ENCODE results near the gene ETV1. TPM values are rescaled to one million over a fixed set of nuclear protein-coding genes. Genes with fewer than 3 reads are reported as not detected.
A peak's percentile ranks its signal among the peaks of the same experiment; 100 is the strongest.

Gene ETV1
- total and polyA plus RNA-seq, 9 of the 15 experiments (the other 6 are each of a cell fraction or from before 2014, with no cell fraction given) = 7.2 to 27.4 (median 14.0) TPM

DNA sequence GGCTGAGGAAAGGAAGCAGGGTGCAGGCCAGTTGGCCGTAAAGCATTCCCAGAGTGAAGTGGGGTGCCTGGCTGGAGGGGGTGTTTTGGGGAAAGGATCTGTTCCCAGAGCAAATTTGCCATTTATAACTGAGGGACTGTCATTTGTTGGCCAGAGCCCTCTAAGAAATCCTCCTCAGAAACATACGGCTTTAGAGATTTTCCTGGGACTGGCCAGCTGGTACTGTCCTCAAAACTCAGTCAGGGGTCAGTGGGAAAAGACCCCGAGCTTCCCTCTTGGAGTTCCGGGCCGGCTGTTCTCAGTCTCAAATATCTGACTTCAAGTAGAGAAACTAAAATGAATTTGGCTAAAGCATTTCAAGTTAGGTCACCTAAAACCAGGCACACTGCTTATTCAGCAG, 55.9 kb downstream of the ETV1 start (continued):
- no peak for TF ChIP-seq BRCA1 (IDR thresholded peaks at IDR 0.05)
- TF ChIP-seq BRCA1 (CRISPR knock-in tag; IDR thresholded peaks at IDR 0.05) = no peak
- no peak for TF ChIP-seq CBX3 (IDR thresholded peaks at IDR 0.05; ENCODE audit: borderline replicate concordance in 1 of 2, low read length in 2 of 2)
- no peak for TF ChIP-seq NR3C1 (CRISPR knock-in tag; IDR thresholded peaks at IDR 0.05)
- TF ChIP-seq, protein P1, sequence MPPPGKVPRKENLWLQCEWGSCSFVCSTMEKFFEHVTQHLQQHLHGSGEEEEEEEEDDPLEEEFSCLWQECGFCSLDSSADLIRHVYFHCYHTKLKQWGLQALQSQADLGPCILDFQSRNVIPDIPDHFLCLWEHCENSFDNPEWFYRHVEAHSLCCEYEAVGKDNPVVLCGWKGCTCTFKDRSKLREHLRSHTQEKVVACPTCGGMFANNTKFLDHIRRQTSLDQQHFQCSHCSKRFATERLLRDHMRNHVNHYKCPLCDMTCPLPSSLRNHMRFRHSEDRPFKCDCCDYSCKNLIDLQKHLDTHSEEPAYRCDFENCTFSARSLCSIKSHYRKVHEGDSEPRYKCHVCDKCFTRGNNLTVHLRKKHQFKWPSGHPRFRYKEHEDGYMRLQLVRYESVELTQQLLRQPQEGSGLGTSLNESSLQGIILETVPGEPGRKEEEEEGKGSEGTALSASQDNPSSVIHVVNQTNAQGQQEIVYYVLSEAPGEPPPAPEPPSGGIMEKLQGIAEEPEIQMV (tag; conservative IDR thresholded peaks at IDR 0.05; ENCODE audit: low read depth) = no peak
- TF ChIP-seq PHB2 (IDR thresholded peaks at IDR 0.05; ENCODE audit: low read depth) = no peak
- TF ChIP-seq SIX5 (IDR thresholded peaks at IDR 0.05; ENCODE audit: borderline replicate concordance in 1 of 2, insufficient read depth in 1 of 2, low read depth in 1 of 2, low read length in 2 of 2) = no peak
- TF ChIP-seq RFX1 (IDR thresholded peaks at IDR 0.05) = no peak

DNA sequence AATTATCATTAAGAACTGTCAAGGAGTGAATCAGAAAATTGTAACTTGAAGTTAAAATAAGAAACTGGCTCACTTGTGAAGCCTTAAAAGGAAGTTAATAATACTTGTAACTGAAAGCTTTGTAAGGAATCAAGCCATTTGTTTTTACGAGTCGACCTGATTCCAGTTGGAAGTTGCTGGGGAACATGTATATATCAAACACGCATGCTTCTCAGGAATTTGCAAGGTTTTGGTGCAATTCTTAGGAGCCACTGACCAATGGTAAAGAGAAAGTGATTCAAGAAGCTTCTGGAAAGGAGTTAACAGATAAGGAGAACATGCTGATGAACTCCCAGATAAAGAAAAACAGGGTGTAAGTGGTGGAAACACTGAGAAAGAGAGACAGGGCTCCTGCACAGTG, 56.4 kb downstream of the ETV1 start:
- Histone ChIP-seq H3K27me3 (ENCODE audit: control insufficient read depth in 2 of 2, insufficient read depth in 2 of 2, low read length in 2 of 2) (no peaks in the 10 kb centered on the region), H3K27ac (ENCODE audit: extremely low read depth, low read depth, low read length) (no peak overlapping the region), H3K9ac (ENCODE audit: insufficient read depth in 1 of 2, low read depth in 2 of 2, low read length in 2 of 2) (0 out of 4 replicates have a peak overlapping the region, but pooled peaks of 1 of the 2 experiments have one; percentile 20), H3K4me1 (replicated peaks in 1 of 2; ENCODE audit: control insufficient read depth in 2 of 2, insufficient read depth in 2 of 2, low read length in 2 of 2) (0 out of 5 replicates have a peak, but pooled peaks cover 0 to 3% of the 10 kb centered on the region in 2 experiments), H3K4me3 (no peak overlapping the region), H3K79me2 (ENCODE audit: control insufficient read depth, insufficient read depth, low read length) (no peaks in the 10 kb centered on the region), H2AFZ (ENCODE audit: low read depth, low read length) (no peak overlapping the region), H4K20me1 (replicated peaks; ENCODE audit: control insufficient read depth, insufficient read depth, low read length) (no peaks in the 10 kb centered on the region), H3K36me3 (ENCODE audit: control insufficient read depth, insufficient read depth, low read length) (peaks cover 17% of the 10 kb centered on the region; the same call in 2 of the 3 replicates), H3K9me1 (ENCODE audit: control insufficient read depth, insufficient read depth, low read length) (no peaks in the 10 kb centered on the region), H3K4me2 (ENCODE audit: insufficient read depth, low read length) (no peak overlapping the region), H3K9me3 (replicated peaks; ENCODE audit: control insufficient read depth, insufficient read depth, low read depth, low read length) (no peaks in the 10 kb centered on the region)
- ATAC-seq (no peak), DNase-seq (ENCODE audit: extremely low read depth in 1 of 4, low spot score in 3 of 4) (no peak), FAIRE-seq (no peak)
- no TSS peak for BruUV-seq (replicated peaks)
- CTCF ChIA-PET (ENCODE audit: low intra/inter-chr PET ratio) = no interaction called here
- in situ Hi-C loops (cut with MboI) = no loop called here
- WGBS (ENCODE audit: insufficient coverage, low coverage, missing lambda C conversion rate) = 69% methylated on average over 3 of the region's 3 CpGs
- intact Hi-C loops (cut with micrococcal nuclease) = no loop called here
- POLR2A ChIA-PET = interaction anchor here (0.7 to 0.8 kb wide), 2 partner anchors 25 to 31 kb away, joined by 3 to 4 read pairs; no protein-coding TSS in a partner anchor
- no peak for TF ChIP-seq CBX3 (IDR thresholded peaks at IDR 0.05; ENCODE audit: borderline replicate concordance in 1 of 2, low read length in 2 of 2)
- TF ChIP-seq, protein P2, sequence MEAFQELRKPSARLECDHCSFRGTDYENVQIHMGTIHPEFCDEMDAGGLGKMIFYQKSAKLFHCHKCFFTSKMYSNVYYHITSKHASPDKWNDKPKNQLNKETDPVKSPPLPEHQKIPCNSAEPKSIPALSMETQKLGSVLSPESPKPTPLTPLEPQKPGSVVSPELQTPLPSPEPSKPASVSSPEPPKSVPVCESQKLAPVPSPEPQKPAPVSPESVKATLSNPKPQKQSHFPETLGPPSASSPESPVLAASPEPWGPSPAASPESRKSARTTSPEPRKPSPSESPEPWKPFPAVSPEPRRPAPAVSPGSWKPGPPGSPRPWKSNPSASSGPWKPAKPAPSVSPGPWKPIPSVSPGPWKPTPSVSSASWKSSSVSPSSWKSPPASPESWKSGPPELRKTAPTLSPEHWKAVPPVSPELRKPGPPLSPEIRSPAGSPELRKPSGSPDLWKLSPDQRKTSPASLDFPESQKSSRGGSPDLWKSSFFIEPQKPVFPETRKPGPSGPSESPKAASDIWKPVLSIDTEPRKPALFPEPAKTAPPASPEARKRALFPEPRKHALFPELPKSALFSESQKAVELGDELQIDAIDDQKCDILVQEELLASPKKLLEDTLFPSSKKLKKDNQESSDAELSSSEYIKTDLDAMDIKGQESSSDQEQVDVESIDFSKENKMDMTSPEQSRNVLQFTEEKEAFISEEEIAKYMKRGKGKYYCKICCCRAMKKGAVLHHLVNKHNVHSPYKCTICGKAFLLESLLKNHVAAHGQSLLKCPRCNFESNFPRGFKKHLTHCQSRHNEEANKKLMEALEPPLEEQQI (IDR thresholded peaks at IDR 0.05) = no peak
- TF ChIP-seq ZNF696 (CRISPR knock-in tag; conservative IDR thresholded peaks at IDR 0.05) = no peak
- TF ChIP-seq, protein P3, sequence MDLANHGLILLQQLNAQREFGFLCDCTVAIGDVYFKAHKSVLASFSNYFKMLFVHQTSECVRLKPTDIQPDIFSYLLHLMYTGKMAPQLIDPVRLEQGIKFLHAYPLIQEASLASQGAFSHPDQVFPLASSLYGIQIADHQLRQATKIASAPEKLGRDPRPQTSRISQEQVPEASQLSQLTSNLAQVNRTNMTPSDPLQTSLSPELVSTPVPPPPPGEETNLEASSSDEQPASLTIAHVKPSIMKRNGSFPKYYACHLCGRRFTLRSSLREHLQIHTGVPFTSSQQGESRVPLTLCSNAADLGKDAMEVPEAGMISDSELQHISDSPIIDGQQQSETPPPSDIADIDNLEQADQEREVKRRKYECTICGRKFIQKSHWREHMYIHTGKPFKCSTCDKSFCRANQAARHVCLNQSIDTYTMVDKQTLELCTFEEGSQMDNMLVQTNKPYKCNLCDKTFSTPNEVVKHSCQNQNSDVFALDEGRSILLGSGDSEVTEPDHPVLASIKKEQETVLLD (IDR thresholded peaks at IDR 0.05) = no peak
- TF ChIP-seq EGR1 (conservative IDR thresholded peaks at IDR 0.05) = no peak
- TF ChIP-seq, protein P4, sequence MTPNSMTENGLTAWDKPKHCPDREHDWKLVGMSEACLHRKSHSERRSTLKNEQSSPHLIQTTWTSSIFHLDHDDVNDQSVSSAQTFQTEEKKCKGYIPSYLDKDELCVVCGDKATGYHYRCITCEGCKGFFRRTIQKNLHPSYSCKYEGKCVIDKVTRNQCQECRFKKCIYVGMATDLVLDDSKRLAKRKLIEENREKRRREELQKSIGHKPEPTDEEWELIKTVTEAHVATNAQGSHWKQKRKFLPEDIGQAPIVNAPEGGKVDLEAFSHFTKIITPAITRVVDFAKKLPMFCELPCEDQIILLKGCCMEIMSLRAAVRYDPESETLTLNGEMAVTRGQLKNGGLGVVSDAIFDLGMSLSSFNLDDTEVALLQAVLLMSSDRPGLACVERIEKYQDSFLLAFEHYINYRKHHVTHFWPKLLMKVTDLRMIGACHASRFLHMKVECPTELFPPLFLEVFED (CRISPR knock-in tag; conservative IDR thresholded peaks at IDR 0.05) = no peak
- no peak for TF ChIP-seq ZNF79 (CRISPR knock-in tag; IDR thresholded peaks at IDR 0.05; ENCODE audit: low read depth)
- TF ChIP-seq PPARD (CRISPR knock-in tag; IDR thresholded peaks at IDR 0.05) = no peak
